Epithelial cell of esophagus (primary cell): ENCODE measurements around the gene ATP5F1E.

Experiments used
- DNase-seq: peaks from one replicate; pipeline ENCODE4 v3.0.0; 2010; ENCODE audit warnings: low read depth
- H3K4me3 ChIP-seq: 2 replicates; pipeline ENCODE4 v1.5.1; 2011; ENCODE audit warnings: mild to moderate bottlenecking, low read length, control low read depth
- CTCF ChIP-seq: IDR thresholded peaks from 2 replicates; pipeline ENCODE4 v1.5.1; 2011; ENCODE audit warnings: low read depth, mild to moderate bottlenecking, low read length, control low read depth, inconsistent platforms; ENCODE audit not compliant: insufficient read depth; ENCODE audit errors: missing control alignments

Gene ATP5F1E

GRCh38 chr20:59028812-59029211 is 3.3 kb downstream of the ATP5F1E start:
- H3K4me3 ChIP-seq: peak overlapping the region; percentile 27
- no peak for TF ChIP-seq CTCF
- no peak for DNase-seq

GRCh38 chr20:59027741-59028320 is 4.3 kb downstream of the ATP5F1E start:
- no peak overlapping the region for H3K4me3 ChIP-seq
- DNase-seq: no peak
- TF ChIP-seq CTCF: no peak

- H3K4me3 ChIP-seq: no peak overlapping the region
- no peak for DNase-seq
- TF ChIP-seq CTCF: no peak
These were observed 5.0 kb downstream of the ATP5F1E start for GRCh38 chr20:59026904-59027740.

GRCh38 chr20:59025511-59025910 is 6.6 kb downstream of the ATP5F1E start:
- H3K4me3 ChIP-seq: no peak overlapping the region
- no peak for DNase-seq
- TF ChIP-seq CTCF: no peak

GRCh38 chr20:59025086-59025485 is 7.0 kb downstream of the ATP5F1E start:
- no peak overlapping the region for H3K4me3 ChIP-seq
- no peak for TF ChIP-seq CTCF
- no peak for DNase-seq

GRCh38 chr20:59024111-59024530 is 8.0 kb downstream of the ATP5F1E start:
- DNase-seq: no peak
- TF ChIP-seq CTCF: no peak

More at GRCh38 chr20:59024111-59024530, 8.0 kb downstream of the ATP5F1E start:
- H3K4me3 ChIP-seq: no peak overlapping the region
